OCI-LY3 (cell line): ENCODE measurements around the gene TMEM119.

ENCODE experiments used
- EZH2phosphoT487 ChIP-seq: fragments of 200-600 bp; shearing (Covaris generic); IDR thresholded peaks from 2 replicates; pipeline ENCODE4 v1.6.1; 2018; ENCODE audit warnings: antibody characterized with exemption, mixed run types, low read depth
- TF ChIP-seq, protein P1 (sequence below): fragments of 200-600, 300-600 bp; sonication (generic); IDR thresholded peaks from 2 replicates; pipeline ENCODE4 v1.5.1; 2014; ENCODE audit warnings: antibody characterized with exemption, low read length, low read depth

DNA sequence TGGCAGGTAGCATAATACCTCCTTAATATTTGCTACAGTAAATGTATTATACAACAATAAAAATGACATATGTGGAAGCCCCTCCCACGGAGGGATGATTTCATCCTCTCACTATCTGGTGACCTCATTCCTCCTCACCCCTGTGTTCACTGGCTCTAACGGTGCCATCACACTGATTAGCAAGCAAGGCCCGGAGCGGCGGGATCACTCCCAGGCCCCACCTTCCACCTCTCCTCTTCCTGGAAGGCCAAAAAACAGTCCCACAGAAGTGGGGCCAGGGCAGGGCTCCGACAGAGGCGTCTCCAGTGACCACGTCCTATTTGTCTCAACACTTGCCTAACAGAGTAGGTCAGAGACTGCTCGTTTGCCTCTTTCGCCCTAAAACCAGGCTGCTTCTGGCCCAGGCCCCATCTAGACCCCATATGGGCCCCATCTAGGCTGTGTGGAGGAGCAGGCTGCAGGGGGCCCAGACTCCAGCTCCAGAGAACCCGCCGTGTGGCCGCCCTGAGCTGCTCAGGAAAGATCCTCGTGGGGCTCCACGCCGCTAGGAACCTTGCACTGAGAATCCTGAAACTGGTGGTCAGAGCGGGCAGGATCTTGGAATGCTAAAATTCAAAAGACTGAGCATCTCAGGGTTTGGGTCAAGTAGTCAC, 32.1 kb upstream of the TMEM119 start:
- TF ChIP-seq, protein P1, sequence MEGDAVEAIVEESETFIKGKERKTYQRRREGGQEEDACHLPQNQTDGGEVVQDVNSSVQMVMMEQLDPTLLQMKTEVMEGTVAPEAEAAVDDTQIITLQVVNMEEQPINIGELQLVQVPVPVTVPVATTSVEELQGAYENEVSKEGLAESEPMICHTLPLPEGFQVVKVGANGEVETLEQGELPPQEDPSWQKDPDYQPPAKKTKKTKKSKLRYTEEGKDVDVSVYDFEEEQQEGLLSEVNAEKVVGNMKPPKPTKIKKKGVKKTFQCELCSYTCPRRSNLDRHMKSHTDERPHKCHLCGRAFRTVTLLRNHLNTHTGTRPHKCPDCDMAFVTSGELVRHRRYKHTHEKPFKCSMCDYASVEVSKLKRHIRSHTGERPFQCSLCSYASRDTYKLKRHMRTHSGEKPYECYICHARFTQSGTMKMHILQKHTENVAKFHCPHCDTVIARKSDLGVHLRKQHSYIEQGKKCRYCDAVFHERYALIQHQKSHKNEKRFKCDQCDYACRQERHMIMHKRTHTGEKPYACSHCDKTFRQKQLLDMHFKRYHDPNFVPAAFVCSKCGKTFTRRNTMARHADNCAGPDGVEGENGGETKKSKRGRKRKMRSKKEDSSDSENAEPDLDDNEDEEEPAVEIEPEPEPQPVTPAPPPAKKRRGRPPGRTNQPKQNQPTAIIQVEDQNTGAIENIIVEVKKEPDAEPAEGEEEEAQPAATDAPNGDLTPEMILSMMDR = no peak
- no peak for TF ChIP-seq EZH2phosphoT487
